Thoracic aorta (tissue), 2 donors: ENCODE data around the gene PSMB10. TPM values are rescaled to one million over a fixed set of nuclear protein-coding genes. Genes with fewer than 3 reads are reported as not detected.

Experiments
- ATAC-seq: fragments of 150-250 bp; one replicate; pipeline ENCODE4 v1.8.0; 2017; ENCODE audit warnings: low read depth; ENCODE audit not compliant: insufficient number of reproducible peaks, low FRiP score
- DNase-seq: peaks from one replicate; pipeline ENCODE4 v3.0.0-alpha.2; 2020; ENCODE audit warnings: low spot score
- H3K27ac ChIP-seq, 2 donors: fragments of 200-600 bp; sonication (generic); 1 replicate in 1 of 2; 2 replicates in 1 of 2; pipeline ENCODE4 v1.5.1; 2016; ENCODE audit warnings: mild to moderate bottlenecking in 2 of 2, moderate library complexity in 2 of 2
- H3K27me3 ChIP-seq: fragments of 200-600 bp; sonication (generic); replicated peaks from 2 replicates; pipeline ENCODE4 v1.6.0; 2016; ENCODE audit warnings: mild to moderate bottlenecking; ENCODE audit not compliant: insufficient read depth
- H3K36me3 ChIP-seq: fragments of 200-600 bp; sonication (generic); one replicate; pipeline ENCODE4 v1.5.1; 2016
- H3K4me1 ChIP-seq, 2 donors: fragments of 200-600 bp; sonication (generic); 1 replicate in 1 of 2; 2 replicates in 1 of 2; pipeline versions ENCODE4 v1.5.1 to v1.6.0; 2016; ENCODE audit warnings: low read depth in 2 of 2, mild to moderate bottlenecking in 1 of 2; ENCODE audit not compliant: control insufficient read depth in 1 of 2
- H3K4me3 ChIP-seq: fragments of 200-600 bp; sonication (generic); 2 replicates; pipeline ENCODE4 v1.5.1; 2016; ENCODE audit warnings: mild to moderate bottlenecking
- H3K9me3 ChIP-seq: fragments of 200-600 bp; sonication (generic); 2 replicates; pipeline ENCODE4 v1.5.1; 2016
- total RNA-seq, 2 donors: library from RNA; depleted of rRNA; stranded (reverse); fragments of >200 nt; gene quantifications; one replicate each; pipeline versions ENCODE4 v1.1.0 to v1.2.3, GENCODE V29; 2016
- TF ChIP-seq, protein P1 (sequence below): fragments of 200-600 bp; sonication (generic); IDR thresholded peaks from one replicate; pipeline ENCODE4 v1.5.1; 2019; ENCODE audit warnings: antibody characterized with exemption

Gene PSMB10
- total RNA-seq, 2 donors from 2014 or later, result 19.8 to 52.7 TPM

DNA sequence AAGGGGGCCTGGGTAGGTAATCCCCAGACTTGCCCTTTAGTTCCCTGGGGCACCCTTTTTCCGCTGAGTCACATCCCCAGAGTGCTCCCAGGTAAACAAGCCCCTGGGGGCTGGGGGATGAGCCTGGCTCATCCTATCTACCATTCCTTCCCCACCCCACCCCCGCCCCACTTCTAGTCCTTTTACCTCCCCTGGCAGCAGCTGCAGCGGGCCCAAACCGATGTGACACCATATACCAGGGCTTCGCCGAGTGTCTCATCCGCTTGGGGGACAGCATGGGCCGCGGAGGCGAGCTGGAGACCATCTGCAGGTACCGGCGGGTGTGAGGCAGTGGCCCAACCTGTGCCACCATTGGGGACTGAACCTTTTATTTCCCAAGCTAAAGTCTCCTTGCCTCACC is 51.1 kb downstream of the PSMB10 start:
- Histone ChIP-seq H3K36me3 (peaks cover 23% of the 10 kb centered on the region), H3K4me3 (no peak overlapping the region), H3K27me3 (no peaks in the 10 kb centered on the region), H3K9me3 (no peaks in the 10 kb centered on the region), H3K4me1 (peaks cover 4 to 17% of the 10 kb centered on the region in 2 donors), H3K27ac (peak overlapping the region; percentile 45 to 69)
- no peak for DNase-seq
- no peak for ATAC-seq
- TF ChIP-seq, protein P1, sequence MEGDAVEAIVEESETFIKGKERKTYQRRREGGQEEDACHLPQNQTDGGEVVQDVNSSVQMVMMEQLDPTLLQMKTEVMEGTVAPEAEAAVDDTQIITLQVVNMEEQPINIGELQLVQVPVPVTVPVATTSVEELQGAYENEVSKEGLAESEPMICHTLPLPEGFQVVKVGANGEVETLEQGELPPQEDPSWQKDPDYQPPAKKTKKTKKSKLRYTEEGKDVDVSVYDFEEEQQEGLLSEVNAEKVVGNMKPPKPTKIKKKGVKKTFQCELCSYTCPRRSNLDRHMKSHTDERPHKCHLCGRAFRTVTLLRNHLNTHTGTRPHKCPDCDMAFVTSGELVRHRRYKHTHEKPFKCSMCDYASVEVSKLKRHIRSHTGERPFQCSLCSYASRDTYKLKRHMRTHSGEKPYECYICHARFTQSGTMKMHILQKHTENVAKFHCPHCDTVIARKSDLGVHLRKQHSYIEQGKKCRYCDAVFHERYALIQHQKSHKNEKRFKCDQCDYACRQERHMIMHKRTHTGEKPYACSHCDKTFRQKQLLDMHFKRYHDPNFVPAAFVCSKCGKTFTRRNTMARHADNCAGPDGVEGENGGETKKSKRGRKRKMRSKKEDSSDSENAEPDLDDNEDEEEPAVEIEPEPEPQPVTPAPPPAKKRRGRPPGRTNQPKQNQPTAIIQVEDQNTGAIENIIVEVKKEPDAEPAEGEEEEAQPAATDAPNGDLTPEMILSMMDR, result no peak

DNA sequence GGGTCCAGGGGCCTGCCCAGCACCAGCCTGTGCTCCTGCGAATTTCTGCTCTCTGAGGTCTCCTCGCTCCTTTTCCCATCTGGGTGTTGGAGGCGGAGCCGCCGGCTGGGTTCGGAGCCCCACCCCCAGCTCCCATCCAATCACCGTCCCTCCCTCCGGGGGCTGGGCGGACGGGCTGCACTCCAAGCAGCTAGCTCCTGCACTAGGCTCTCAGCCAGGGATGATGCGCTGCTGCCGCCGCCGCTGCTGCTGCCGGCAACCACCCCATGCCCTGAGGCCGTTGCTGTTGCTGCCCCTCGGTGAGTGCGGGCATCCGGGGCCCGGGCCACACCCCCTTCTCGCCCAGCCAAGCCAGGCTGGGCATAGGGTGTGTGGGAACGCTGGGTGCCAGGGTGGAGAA is 52.0 kb downstream of the PSMB10 start, which contains the start of gene NRN1L:
TSS of gene NRN1L (plus strand) at position 202 of the 400 bp plus-strand sequence. CDS start at position 221, 19 bp downstream.
- DNase-seq, result peak; percentile 55
- TF ChIP-seq, protein P1, result no peak
- Histone ChIP-seq H3K36me3 (peaks cover 31% of the 10 kb centered on the region), H3K27me3 (no peaks in the 10 kb centered on the region), H3K4me3 (peak within 1 kb of the TSS; percentile 66), H3K4me1 (peaks cover 4 to 17% of the 10 kb centered on the region in 2 donors), H3K9me3 (no peaks in the 10 kb centered on the region), H3K27ac (peak within 1 kb of the TSS; percentile 45 to 69)
- ATAC-seq, result peak; percentile 72

Other genes with a start within 250 kb of the PSMB10 start
- 10 to 100 TPM; 13.3 to 19.2 TPM for gene GFOD2, start 217.5 kb downstream of the PSMB10 start, total RNA-seq
- gene RANBP10, start 130.3 kb downstream of the PSMB10 start, total RNA-seq, result 10 to 100 TPM; 14.1 to 14.5 TPM
- 1 to 10 TPM; 4.1 to 8.5 TPM for gene TSNAXIP1, start 130.0 kb downstream of the PSMB10 start, total RNA-seq
- gene THAP11, start 94.5 kb downstream of the PSMB10 start, total RNA-seq, result 10 to 100 TPM; 67.5 to 74.7 TPM
- 100 to 1,000 TPM in 1 of 2 donors, 10 to 100 TPM in 1; 79.0 to 172 TPM for gene NUTF2, start 89.9 kb downstream of the PSMB10 start, total RNA-seq
- gene CENPT, start 89.2 kb downstream of the PSMB10 start, total RNA-seq, result 10 to 100 TPM; 59.6 to 70.9 TPM
- 10 to 100 TPM; 57.4 to 61.0 TPM for gene EDC4, start 63.8 kb downstream of the PSMB10 start, total RNA-seq
- not detected for gene NRN1L, start 52.0 kb downstream of the PSMB10 start, total RNA-seq
- gene PSKH1, start 43.6 kb downstream of the PSMB10 start, total RNA-seq, result 10 to 100 TPM; 24.1 to 36.0 TPM
- gene CTRL, start 5.0 kb downstream of the PSMB10 start, total RNA-seq, result 1 to 10 TPM in 1 of 2 donors, under 1 TPM in 1; 0.54 to 2.5 TPM
- 10 to 100 TPM; 28.1 to 46.6 TPM for gene LCAT, start 7.3 kb upstream of the PSMB10 start, total RNA-seq
- gene SLC12A4, start 31.8 kb upstream of the PSMB10 start, total RNA-seq, result 100 to 1,000 TPM; 163 to 168 TPM
- gene DPEP3, start 43.6 kb upstream of the PSMB10 start, total RNA-seq, result not detected
- 1 to 10 TPM in 1 of 2 donors, under 1 TPM in 1; 0.81 to 6.1 TPM for gene DPEP2, start 62.6 kb upstream of the PSMB10 start, total RNA-seq
- gene DPEP2NB, start 79.1 kb upstream of the PSMB10 start, total RNA-seq, result not detected
- gene DDX28, start 86.4 kb upstream of the PSMB10 start, total RNA-seq, result 1 to 10 TPM; 5.4 to 5.8 TPM
- 1 to 10 TPM; 5.3 to 8.4 TPM for gene DUS2, start 86.4 kb upstream of the PSMB10 start, total RNA-seq
- gene NFATC3, start 148.5 kb upstream of the PSMB10 start, total RNA-seq, result 10 to 100 TPM; 51.1 to 56.7 TPM